ENCODE results near the gene UPK3A. TPM values are rescaled to one million over a fixed set of nuclear protein-coding genes. Genes with fewer than 3 reads are reported as not detected.

Gene UPK3A
- total RNA-seq, 1 donor from 2014 or later, result not detected

- peak within 1 kb of the TSS; percentile 77 for H3K27ac Mint-ChIP-seq (ENCODE audit: unreplicated experiment)
- DNase-seq (ENCODE audit: low spot score), result no peak
These were observed 43.7 kb upstream of the UPK3A start, which contains the start of gene KIAA0930 for GRCh38 chr22:45240810-45241631. Gene KIAA0930 (minus strand): TSS chr22:45240894. CDS start chr22:45240703, 191 bp downstream.

DNA sequence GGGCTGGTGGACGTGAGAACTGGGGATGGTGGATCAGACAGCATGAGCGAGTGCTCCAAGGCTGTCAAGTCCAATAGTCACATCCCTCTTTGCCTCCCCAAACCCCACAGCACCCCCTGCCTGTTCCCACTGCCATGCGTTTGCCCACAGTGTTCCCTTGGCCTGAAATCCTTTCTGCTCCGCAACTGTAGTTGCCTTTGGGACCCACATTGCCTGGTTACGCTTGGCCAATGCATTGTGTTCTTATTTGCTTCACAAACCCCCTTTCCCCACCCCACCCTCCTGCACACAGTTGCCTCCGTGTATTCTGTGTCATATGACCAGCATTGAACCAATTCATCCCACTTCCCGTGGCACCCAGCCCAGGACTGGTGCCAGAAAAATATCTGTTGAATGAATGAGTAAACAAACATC lies 42.0 kb upstream of the UPK3A start:
- DNase-seq (ENCODE audit: low spot score), result no peak
- H3K4me3 Mint-ChIP-seq (ENCODE audit: unreplicated experiment), result no peak overlapping the region
- no peaks in the 10 kb centered on the region for H3K9me3 Mint-ChIP-seq (ENCODE audit: low read depth)
- peak; percentile 23 for TF ChIP-seq CTCF (IDR thresholded peaks at IDR 0.05)
- peaks cover 52% of the 10 kb centered on the region for H3K4me1 Mint-ChIP-seq (ENCODE audit: low read depth)
- H3K27me3 Mint-ChIP-seq (ENCODE audit: low read depth), result no peaks in the 10 kb centered on the region
- no peak overlapping the region for H3K27ac Mint-ChIP-seq (ENCODE audit: unreplicated experiment)
- peaks cover 3% of the 10 kb centered on the region for H3K36me3 Mint-ChIP-seq (ENCODE audit: low read depth)

More at GRCh38 chr22:45240810-45241631, 43.7 kb upstream of the UPK3A start, which contains the start of gene KIAA0930:
- peak within 1 kb of the TSS; percentile 97 for H3K4me3 Mint-ChIP-seq (ENCODE audit: unreplicated experiment)
- H3K9me3 Mint-ChIP-seq (ENCODE audit: low read depth), result no peaks in the 10 kb centered on the region
- no peak for TF ChIP-seq CTCF (IDR thresholded peaks at IDR 0.05)
- H3K27me3 Mint-ChIP-seq (ENCODE audit: low read depth), result no peaks in the 10 kb centered on the region
- peaks cover 39% of the 10 kb centered on the region for H3K4me1 Mint-ChIP-seq (ENCODE audit: low read depth)
- peaks cover 3% of the 10 kb centered on the region for H3K36me3 Mint-ChIP-seq (ENCODE audit: low read depth)

GRCh38 chr22:45244916-45245315 lies 39.8 kb upstream of the UPK3A start:
- no peaks in the 10 kb centered on the region for H3K27me3 Mint-ChIP-seq (ENCODE audit: low read depth)
- H3K36me3 Mint-ChIP-seq (ENCODE audit: low read depth), result no peaks in the 10 kb centered on the region
- no peak for DNase-seq (ENCODE audit: low spot score)
- H3K27ac Mint-ChIP-seq (ENCODE audit: unreplicated experiment), result peak overlapping the region; percentile 98
- TF ChIP-seq CTCF (IDR thresholded peaks at IDR 0.05), result no peak
- H3K9me3 Mint-ChIP-seq (ENCODE audit: low read depth), result no peaks in the 10 kb centered on the region
- H3K4me3 Mint-ChIP-seq (ENCODE audit: unreplicated experiment), result no peak overlapping the region
- peaks cover 36% of the 10 kb centered on the region for H3K4me1 Mint-ChIP-seq (ENCODE audit: low read depth)

DNA sequence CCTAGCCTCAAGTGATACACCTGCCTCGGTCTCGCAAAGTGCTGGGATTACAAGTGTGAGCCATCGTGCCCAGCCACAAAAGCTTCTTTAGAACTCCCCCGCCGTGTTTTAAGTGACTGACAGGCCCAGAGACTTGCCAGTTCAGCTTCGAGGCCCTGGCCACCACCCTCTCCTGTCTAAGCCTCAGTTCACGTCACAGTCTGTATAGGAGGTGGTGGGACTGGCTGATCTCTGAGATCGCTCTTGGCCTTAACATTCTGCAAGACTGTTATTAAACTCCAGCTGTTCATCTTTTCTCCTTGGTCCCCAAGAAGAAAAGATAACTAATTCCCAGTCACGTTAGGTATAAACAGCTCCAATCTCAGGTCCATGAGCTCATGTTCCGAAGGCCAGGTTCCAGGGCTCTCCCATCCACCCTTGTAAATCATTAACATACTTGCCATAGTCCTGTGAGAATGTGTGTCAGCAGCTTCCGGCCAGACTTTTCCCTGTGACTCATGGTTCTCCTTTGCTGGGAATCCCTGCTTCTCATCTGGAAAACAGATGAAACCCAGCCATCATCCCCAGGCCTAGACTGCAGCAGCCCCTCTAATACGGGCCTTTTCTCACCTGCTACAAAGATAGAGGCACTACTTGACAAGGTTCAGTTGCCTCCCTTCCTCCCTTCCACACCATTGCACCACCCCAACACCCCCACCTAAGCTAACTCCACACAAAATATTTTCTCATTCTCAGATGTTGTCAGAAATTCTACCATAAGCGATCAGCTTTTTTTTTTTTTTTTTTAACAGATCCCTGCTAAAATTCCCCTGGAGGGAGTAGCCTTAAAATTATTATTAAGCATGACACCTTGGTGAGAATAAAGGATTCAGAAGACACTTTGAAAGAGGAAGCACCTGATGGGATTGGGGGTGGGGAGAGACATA lies 38.4 kb upstream of the UPK3A start:
- no peak for DNase-seq (ENCODE audit: low spot score)
- H3K27ac Mint-ChIP-seq (ENCODE audit: unreplicated experiment), result peak overlapping the region; percentile 98
- no peak overlapping the region for H3K4me3 Mint-ChIP-seq (ENCODE audit: unreplicated experiment)
- no peaks in the 10 kb centered on the region for H3K36me3 Mint-ChIP-seq (ENCODE audit: low read depth)
- H3K27me3 Mint-ChIP-seq (ENCODE audit: low read depth), result no peaks in the 10 kb centered on the region
- TF ChIP-seq CTCF (IDR thresholded peaks at IDR 0.05), result no peak
- H3K9me3 Mint-ChIP-seq (ENCODE audit: low read depth), result no peaks in the 10 kb centered on the region
- H3K4me1 Mint-ChIP-seq (ENCODE audit: low read depth), result peaks cover 33% of the 10 kb centered on the region
